HG03280 (cell line): ENCODE data around the gene NECTIN3.

Source experiments
- ATAC-seq: cut with Tn5 transposase; IDR thresholded peaks from one replicate; pipeline ENCODE4 v1.9.1; 2021; ENCODE audit warnings: mild to moderate bottlenecking, moderate library complexity; ENCODE audit not compliant: unreplicated experiment

NECTIN3 gene

DNA sequence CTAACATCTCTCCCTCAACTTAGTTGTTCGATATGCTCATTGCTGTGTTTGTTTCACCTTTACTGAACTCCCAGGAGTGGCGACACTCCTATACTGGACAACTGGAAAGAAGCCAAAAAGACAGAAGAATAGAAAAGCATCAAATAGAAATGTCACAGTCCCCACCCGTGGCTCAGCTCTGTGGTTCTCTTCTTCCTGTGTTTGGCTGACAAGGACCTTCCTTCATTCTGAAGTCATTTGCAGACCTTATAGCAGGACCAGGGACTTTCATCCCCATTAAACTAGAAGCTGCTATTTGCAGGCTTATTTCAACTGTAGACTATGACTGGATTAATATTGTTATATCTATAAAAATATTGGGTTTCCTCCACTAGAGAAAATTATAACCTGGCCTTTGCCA lies 125.9 kb downstream of the NECTIN3 start:
- no peak for ATAC-seq

DNA sequence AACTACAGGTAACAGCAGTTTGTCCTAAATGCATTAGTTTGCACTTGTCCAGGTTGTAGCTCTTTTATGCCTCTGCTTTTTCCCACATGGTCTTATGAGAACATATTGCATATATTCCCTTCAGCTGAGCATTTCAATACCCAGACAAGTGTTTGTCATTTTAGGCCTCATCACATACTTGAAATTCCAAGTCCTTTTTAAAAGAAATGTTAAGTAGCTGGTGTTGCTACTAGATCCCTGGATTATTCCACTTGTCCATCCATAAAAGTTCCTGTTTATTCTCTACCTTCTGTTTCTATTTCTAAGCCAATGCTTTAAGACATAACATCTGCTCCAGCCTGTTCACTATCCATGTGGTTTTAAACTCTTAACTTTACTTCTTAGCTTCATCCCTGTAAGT lies 128.4 kb downstream of the NECTIN3 start:
- no peak for ATAC-seq

DNA sequence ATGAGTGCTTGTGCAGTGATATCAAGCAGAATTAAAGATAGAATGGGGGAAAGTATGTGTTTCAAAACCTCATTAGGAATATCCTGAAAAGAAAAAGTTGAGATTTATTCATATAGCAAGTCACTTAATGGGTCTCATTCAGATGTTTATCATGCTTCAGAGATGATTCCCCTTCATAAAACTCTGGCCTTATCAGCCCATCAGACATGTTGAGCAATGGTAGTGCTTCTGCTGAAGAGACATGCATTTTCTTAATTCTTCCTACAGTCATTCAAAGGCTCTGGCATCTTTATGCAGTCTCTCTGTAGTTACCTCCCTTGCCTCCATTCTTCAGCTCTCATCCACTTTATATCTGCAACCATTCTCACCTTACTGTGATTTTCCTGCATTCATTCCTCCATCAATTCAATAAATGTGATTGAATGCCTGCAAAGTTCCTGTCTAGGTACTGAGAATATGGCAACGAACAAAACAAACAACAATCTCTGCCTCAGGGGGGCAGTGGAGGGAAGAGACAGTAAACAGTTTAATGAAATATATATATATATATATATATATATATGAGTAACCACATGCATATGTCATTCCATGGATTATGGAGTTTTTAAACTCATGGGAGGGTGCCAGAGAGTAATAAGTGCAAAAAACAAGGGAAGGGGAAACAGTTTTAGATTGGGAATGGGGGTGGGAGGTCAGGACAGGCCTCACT lies 138.5 kb downstream of the NECTIN3 start:
- ATAC-seq: no peak

DNA sequence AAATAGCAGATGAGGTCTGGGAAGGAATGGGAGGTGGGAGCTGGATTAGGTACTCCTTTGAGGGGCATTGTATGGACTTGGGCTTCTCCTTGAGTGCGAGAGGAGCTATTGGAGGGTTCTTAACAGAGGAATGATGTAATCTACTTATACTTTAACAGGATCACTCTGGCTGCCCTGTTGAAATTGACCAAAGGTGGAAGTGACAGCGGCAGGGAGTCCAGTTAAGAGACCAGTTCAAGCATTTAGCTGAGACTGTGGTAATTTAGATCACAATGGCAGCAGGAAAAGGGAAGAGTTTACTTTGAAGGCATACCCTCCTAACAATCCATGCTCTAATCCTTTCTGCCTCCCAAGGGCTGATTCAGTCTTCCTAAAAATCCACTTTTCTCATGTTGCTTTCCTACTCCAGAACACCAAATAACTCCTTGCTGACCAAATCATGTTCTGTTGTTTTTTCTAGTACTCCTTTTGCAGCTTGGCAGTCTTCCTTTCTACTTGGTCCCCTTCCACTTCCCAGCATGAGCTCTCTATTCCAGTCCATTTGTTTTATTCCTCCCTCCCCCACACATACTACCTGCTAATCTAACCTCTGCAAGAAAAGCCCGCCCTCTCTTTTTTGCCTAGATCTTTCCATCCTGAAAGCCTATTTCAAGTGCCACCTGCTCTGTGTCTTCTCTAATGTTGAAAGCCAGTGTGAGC lies 139.4 kb downstream of the NECTIN3 start:
- no peak for ATAC-seq

DNA sequence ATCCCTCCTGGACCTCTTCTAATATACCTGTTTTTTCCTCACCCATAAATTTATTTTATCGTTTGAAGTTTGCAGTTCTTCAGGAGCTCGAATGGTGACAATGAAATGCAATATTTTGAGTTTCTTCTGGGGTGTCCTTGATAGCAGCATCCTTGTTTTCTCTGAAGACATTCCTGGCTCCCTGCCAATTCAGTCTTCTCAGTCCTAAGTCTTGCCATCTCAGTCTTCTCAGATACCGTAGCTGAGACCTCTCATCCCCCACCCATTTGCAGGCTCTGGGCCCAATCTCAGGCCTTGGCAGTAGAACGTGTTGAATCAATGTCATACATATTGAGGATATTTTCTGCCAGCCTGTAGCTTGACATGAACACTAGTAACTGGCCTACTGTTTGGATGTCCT lies 140.9 kb downstream of the NECTIN3 start:
- no peak for ATAC-seq

DNA sequence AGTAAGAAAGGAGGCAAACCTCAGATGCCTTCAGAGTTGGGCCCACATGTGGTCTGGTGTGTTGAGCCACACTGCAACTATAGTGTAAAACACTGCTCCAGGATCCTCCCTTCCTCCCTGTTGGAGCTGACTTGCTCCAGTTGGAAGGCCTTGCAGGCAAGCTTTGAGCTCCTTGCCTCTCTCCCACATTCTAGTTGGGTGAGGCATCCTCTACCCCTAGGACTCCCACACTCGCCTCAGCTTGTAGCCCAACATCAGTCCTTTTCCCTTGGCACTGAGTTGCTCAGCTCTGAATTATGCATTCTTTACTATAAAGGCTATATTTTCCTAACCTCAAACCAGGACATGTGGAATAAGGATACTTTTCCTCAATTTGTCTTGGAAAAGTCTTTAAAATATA lies 143.9 kb downstream of the NECTIN3 start:
- no peak for ATAC-seq

DNA sequence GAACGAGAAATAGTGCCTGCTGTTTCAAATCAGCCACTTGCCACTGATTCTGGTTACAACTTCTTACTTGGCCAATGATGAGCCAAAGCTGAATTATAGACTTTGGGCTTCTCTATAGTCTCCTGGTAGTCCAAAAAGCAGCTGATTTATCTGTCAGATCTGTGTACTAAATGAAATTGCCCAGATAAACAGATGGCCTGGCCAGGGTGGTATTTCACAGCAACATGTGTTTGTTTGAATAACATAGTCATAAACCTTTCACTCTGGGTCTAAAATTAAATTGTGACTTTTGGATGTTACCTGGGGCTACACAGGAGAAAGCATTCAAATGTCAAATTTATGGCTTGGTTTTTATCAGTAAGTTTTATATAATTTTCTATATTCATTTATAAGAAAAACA lies 147.0 kb downstream of the NECTIN3 start:
- no peak for ATAC-seq

DNA sequence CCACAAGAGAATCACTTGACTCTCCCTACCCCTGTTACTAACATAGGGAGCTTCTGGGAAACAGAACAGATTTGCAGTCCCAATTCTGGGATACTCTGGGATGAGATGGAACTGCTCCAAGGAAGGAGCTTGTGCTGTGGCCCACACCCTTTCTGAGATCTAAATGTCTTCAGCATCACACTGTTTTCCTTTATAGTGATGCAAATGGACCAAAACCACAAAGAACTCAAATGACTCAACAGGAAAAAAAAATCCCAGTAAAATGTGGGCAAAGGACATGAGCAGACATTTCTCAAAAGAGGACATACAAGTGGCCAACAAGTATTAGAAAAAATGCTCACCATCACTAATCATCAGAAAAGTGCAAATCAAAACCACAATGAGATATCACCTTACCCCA lies 155.6 kb downstream of the NECTIN3 start:
- no peak for ATAC-seq

DNA sequence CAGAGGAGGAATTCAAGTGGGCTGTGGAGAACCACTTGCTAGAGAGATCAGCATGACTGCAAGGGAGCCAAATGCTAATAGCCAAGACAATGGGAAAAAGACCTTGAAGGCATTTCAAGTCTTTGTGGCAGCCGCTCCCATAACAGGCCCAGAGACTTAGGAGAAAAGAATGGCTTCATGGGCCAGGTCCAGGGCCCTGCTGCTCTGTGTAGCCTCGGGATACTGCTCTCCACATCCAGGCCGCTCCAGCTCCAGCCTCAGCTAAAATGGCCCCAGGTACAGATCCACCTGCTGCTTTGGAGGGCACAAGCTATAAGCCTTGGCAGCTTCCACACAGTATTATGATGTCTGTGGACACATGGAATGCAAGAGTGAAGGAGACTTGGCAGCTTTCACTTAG lies 157.7 kb downstream of the NECTIN3 start:
- no peak for ATAC-seq

DNA sequence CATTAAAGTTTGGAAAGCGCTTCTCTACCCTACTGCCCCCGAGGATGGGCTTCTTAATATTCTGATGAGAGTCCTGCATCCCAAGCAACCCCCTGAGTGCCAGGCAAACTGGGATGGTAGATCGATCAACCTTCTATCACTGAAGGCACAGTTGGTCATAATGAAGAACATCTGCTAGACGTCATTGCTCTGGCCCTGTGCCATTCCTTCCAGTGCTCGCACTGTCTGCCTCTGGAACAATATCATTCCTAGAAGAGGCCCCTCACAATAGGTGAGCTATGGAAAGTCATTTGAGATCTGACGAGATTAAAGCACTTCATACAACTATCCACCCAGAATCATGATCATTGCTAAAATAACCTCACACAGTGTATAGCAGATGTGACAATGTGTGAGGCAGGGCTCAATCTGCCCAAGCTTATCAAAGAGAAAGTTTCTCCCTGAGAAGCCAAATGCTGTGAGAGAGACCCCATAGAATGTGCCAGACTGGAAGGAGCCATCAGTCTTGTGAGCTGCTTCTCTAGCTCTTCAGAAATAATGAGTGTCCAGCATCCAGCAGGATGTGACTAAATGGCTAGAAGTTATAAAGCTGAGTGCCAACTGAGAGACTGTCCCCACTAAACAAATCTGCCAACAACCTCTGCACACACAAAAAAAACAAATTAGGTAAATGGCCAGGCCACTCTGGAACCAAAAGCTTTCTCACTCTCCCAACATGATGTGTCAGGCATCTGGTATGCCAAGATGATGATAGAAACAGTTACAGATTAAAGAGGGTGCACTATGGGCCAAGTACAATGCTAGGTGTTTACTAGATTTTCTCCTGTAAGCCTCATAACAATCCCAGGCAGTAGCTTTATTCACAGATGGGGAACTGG lies 165.5 kb downstream of the NECTIN3 start:
- ATAC-seq: no peak

DNA sequence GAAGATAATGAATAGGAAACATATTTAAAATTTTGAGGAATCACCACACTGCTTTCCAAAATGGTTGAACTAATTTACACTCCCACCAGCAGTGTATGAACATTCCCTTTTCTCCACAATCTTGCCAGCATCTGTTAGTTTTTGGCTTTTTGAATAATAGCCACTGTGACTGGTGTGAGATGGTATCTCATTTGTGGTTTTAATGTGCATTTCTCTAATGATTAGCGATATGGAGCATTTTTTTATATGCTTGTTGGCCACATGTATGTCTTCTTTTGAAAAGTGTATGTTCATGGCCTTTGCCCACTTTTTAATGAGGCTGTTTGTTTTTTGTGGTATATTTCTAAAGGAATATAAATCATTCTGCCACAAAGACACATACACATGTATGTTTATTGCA lies 166.3 kb downstream of the NECTIN3 start:
- ATAC-seq: no peak

DNA sequence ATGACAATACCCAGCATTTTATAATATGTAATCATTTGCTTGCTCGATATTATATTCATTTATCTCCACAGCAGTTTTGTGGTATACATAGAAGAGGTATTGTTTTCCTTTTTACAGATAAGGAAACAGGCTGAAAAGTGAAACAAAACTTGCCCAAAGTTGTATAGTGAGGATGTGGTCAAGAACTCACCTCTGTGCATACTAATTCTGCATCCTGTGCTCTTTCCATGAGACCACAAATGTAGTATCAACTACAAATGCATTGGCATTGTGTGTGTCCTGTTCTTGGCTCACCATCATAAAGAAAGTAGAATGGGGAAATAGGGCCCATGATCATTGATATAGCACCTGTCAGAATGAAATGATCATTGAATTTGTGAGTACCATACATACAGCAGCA lies 167.3 kb downstream of the NECTIN3 start:
- peak; percentile 85 for ATAC-seq

DNA sequence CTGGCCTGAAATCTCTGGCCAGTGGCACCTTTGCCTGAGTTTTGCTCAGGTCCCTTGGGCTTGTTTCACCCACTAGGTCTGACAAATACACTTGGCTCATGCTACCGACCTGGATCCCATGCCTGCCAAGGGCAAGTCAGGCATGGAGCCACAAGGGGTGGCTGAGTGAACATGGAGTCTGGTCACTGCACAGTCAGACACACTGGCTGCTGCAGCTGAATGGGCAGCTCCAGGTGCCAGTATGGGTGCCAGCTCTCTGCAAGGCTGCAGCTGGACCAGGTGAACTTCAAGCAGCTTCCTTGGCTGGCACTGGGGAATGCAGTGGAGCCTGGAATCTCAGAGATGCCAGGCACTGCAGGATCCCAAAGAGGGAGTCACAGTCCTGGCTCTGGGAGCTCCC lies 170.3 kb downstream of the NECTIN3 start:
- ATAC-seq: no peak
